ENCODE measurements around the gene ZNF148.

GRCh38 chr3:125203731-125204130, 171.4 kb downstream of the ZNF148 start:
- no peak for TF ChIP-seq CTCF (conservative IDR thresholded peaks at IDR 0.05)
- no peak for TF ChIP-seq ZFX (IDR thresholded peaks at IDR 0.05)

Data from C4-2B (cell line).